Measurements from ENCODE around the gene KCNH4. TPM values are rescaled to one million over a fixed set of nuclear protein-coding genes. Genes with fewer than 3 reads are reported as not detected.

The KCNH4 gene
- polyA plus RNA-seq, 3 donors, result 0.05 TPM; not detected in 2

- H3K4me3 Mint-ChIP-seq, result peak overlapping the region in 1 of 2 donors; percentile 39
- Histone ChIP-seq H3K79me2 (ENCODE audit: insufficient read depth, low read length) (no peaks in the 10 kb centered on the region), H3K27ac (ENCODE audit: low read depth in 1 of 2, low read length in 2 of 2) (peak overlapping the region; percentile 90 to 93), H3K36me3 (replicated peaks in 1 of 2; ENCODE audit: control insufficient read depth in 1 of 2, insufficient read depth in 2 of 2, low read length in 2 of 2) (peaks cover 37 to 43% of the 10 kb centered on the region in 2 donors), H3K4me3 (replicated peaks in 1 of 3; ENCODE audit: low read depth in 2 of 3, low read length in 3 of 3) (no peak overlapping the region), H3K4me1 (ENCODE audit: control insufficient read depth in 1 of 2, insufficient read depth in 2 of 2, low read length in 2 of 2) (peaks cover 24 to 30% of the 10 kb centered on the region in 2 donors), H3K4me2 (replicated peaks; ENCODE audit: extremely low read depth, low read length, poor library complexity, severe bottlenecking) (peak overlapping the region; percentile 7), H2AFZ (ENCODE audit: insufficient read depth, low read depth, low read length, poor library complexity, severe bottlenecking) (peak overlapping the region; percentile 71), H3K9me3 (replicated peaks in 1 of 2; ENCODE audit: control insufficient read depth in 1 of 2, insufficient read depth in 1 of 2, low read length in 2 of 2) (no peaks in the 10 kb centered on the region), H3K9ac (ENCODE audit: insufficient read depth, low read length, poor library complexity, severe bottlenecking) (peak overlapping the region; percentile 54), H3K27me3 (ENCODE audit: control insufficient read depth in 2 of 2, insufficient read depth in 2 of 2, low read length in 2 of 2) (no peaks in the 10 kb centered on the region), H4K20me1 (ENCODE audit: insufficient read depth, low read length) (no peaks in the 10 kb centered on the region)
- peak; percentile 78 to 87 (median 84) for DNase-seq
- H3K4me1 Mint-ChIP-seq, result peaks cover 21% of the 10 kb centered on the region
- TF ChIP-seq, protein P1, sequence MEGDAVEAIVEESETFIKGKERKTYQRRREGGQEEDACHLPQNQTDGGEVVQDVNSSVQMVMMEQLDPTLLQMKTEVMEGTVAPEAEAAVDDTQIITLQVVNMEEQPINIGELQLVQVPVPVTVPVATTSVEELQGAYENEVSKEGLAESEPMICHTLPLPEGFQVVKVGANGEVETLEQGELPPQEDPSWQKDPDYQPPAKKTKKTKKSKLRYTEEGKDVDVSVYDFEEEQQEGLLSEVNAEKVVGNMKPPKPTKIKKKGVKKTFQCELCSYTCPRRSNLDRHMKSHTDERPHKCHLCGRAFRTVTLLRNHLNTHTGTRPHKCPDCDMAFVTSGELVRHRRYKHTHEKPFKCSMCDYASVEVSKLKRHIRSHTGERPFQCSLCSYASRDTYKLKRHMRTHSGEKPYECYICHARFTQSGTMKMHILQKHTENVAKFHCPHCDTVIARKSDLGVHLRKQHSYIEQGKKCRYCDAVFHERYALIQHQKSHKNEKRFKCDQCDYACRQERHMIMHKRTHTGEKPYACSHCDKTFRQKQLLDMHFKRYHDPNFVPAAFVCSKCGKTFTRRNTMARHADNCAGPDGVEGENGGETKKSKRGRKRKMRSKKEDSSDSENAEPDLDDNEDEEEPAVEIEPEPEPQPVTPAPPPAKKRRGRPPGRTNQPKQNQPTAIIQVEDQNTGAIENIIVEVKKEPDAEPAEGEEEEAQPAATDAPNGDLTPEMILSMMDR (IDR thresholded peaks at IDR 0.05), result no peak
- peaks cover 0 to 3% (median 0%) of the 10 kb centered on the region in 3 donors for H3K27me3 Mint-ChIP-seq (ENCODE audit: low read depth in 3 of 3)
- H3K36me3 Mint-ChIP-seq, result peaks cover 35 to 44% of the 10 kb centered on the region in 2 donors
- no peaks in the 10 kb centered on the region for H3K9me3 Mint-ChIP-seq
- intact Hi-C loops (cut with micrococcal nuclease), result no loop called here
- H3K27ac Mint-ChIP-seq, result peak overlapping the region; percentile 92 to 99 (median 95)
- 10% methylated on average over 4 of the region's 4 CpGs for WGBS (ENCODE audit: insufficient coverage)
Measured at GRCh38 chr17:42198897-42199296, 18.0 kb upstream of the KCNH4 start.

DNA sequence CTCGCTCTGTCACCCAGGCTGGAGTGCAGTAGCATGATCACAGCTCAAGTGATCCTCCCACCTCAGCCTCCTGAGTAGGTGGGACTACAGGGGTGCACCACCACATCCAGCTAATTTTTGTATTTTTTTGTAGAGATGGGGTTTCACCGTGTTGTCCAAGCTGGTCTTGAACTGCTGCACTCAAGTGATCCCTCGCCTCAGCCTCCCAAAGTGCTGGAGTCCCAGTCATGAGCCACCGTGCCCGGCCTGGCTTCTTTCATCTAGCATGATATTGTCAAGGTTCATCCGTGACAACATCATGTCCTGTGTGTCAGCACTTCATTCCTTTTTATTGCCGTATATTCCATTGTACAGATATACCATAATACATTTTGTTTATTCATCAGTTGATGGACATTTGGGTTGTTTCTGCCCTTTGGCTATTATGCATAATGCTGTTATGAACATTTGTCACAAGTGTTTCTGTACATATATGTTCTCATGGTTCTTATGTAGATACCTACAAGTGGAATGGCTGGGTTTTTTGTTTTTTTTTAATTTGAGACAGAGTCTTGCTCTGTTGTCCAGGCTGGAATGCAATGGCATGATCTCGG lies 16.7 kb upstream of the KCNH4 start:
- Histone ChIP-seq H3K27me3 (ENCODE audit: control insufficient read depth in 2 of 2, insufficient read depth in 2 of 2, low read length in 2 of 2) (no peaks in the 10 kb centered on the region), H3K9me3 (replicated peaks in 1 of 2; ENCODE audit: control insufficient read depth in 1 of 2, insufficient read depth in 1 of 2, low read length in 2 of 2) (no peaks in the 10 kb centered on the region), H3K4me2 (replicated peaks; ENCODE audit: extremely low read depth, low read length, poor library complexity, severe bottlenecking) (no peak overlapping the region), H2AFZ (ENCODE audit: insufficient read depth, low read depth, low read length, poor library complexity, severe bottlenecking) (no peak overlapping the region), H3K79me2 (ENCODE audit: insufficient read depth, low read length) (peaks cover 6% of the 10 kb centered on the region), H3K27ac (ENCODE audit: low read depth in 1 of 2, low read length in 2 of 2) (no peak overlapping the region), H3K9ac (ENCODE audit: insufficient read depth, low read length, poor library complexity, severe bottlenecking) (no peak overlapping the region), H3K36me3 (replicated peaks in 1 of 2; ENCODE audit: control insufficient read depth in 1 of 2, insufficient read depth in 2 of 2, low read length in 2 of 2) (peaks cover 28 to 31% of the 10 kb centered on the region in 2 donors), H4K20me1 (ENCODE audit: insufficient read depth, low read length) (no peaks in the 10 kb centered on the region), H3K4me3 (replicated peaks in 1 of 3; ENCODE audit: low read depth in 2 of 3, low read length in 3 of 3) (no peak overlapping the region), H3K4me1 (ENCODE audit: control insufficient read depth in 1 of 2, insufficient read depth in 2 of 2, low read length in 2 of 2) (peaks cover 36 to 42% of the 10 kb centered on the region in 2 donors)
- Mint-ChIP-seq H3K4me1 (peaks cover 34% of the 10 kb centered on the region), H3K27me3 (ENCODE audit: low read depth in 3 of 3) (no peaks in the 10 kb centered on the region), H3K36me3 (peaks cover 25 to 32% of the 10 kb centered on the region in 2 donors), H3K9me3 (no peaks in the 10 kb centered on the region), H3K27ac (peak overlapping the region in 5 of 7 donors; percentile 40 to 76 (median 54)), H3K4me3 (no peak overlapping the region)
- DNase-seq, result no peak
- WGBS (ENCODE audit: insufficient coverage), result 98% methylated on average over 5 of the region's 8 CpGs
- intact Hi-C loops (cut with micrococcal nuclease), result no loop called here
- TF ChIP-seq, protein P1 (IDR thresholded peaks at IDR 0.05), result no peak

All from CD14-positive monocyte (primary cell).